HG03108 (cell line): ENCODE measurements around the gene ODF2L.

Experiments used
- ATAC-seq: cut with Tn5 transposase; IDR thresholded peaks from one replicate; pipeline ENCODE4 v1.9.1; 2021; ENCODE audit warnings: moderate library complexity; ENCODE audit not compliant: unreplicated experiment

Gene ODF2L, protein sequence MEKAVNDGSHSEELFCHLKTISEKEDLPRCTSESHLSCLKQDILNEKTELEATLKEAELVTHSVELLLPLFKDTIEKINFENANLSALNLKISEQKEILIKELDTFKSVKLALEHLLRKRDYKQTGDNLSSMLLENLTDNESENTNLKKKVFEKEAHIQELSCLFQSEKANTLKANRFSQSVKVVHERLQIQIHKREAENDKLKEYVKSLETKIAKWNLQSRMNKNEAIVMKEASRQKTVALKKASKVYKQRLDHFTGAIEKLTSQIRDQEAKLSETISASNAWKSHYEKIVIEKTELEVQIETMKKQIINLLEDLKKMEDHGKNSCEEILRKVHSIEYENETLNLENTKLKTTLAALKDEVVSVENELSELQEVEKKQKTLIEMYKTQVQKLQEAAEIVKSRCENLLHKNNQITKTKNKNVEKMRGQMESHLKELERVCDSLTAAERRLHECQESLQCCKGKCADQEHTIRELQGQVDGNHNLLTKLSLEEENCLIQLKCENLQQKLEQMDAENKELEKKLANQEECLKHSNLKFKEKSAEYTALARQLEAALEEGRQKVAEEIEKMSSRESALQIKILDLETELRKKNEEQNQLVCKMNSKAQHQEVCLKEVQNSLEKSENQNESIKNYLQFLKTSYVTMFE

DNA sequence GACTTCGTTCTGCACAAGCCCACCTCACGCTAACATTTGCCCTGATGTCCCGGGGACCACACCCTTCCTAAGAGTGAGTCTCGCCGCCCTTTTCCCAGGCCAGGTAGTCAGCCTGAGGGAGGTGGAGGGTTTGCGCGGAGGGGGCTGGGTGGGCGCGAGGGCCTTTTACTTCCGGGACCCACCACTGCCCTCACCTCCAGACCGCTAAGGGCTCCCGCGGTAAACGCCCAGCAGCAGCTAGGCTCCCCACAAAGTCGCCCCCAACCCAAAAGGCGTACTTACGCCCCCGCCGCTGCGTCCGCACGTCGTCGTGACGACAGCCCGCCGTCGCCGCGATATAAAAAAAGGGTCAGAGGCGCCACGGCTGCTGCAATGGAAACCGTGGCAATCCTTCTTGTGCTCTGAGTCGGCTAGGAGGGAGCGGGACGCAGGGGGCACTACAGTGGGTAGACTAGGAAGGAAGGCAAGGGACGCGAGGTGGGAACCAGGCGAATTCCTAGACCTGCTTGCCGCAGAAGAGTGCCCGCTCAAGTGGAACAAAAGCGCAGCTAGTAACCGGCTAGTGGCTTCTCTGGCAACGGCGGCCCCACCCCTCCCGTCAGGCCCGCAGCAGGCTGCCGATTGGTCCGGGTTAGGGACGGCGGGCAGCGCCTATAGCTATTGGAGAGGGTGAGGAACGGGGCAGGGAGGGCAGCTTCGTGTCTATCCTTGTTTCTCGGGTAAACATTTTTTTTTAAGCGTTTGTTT lies at the start of gene ODF2L:
TSS of gene ODF2L (minus strand) at position 573 of the 747 bp plus-strand sequence. CDS start 9,296 bp downstream, outside the sequence.
- ATAC-seq: peak; percentile 100

DNA sequence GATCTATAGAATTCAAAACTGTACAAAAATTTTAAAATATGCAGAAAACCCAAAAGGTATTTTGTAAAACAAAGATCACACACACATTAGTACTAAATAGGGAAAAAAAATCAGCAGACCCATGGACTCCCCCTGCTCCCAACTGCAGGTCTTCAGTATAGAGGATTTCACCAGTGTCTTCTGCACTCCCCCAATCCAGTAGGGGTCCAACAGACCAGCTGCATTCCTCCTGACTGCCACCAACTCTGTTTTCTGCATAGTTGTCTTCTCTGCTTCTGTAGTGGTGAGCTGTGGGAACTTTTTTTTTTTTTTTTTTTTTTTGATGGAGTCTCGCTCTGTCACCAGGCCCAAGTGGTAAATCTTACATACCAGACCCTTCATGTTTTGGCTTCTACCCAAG lies 49.8 kb upstream of the ODF2L start:
- ATAC-seq: no peak

DNA sequence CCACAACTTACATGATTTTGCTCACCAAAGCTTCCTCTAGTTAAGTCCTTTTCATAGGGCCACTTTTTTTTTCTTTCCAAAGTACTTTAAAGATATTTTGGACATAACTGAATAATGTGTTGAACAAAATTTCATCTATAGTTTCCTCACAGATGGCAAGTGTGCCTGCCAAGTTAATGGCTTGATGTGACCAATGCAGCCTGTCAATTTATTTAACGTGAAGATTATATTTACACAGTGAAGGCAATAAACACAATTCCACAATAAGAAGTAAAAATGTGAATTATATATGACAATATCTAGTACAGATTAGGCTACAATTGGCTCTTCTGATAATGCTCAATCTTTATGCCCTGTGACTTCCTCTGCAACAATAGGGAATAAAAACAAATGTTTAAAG lies 45.9 kb upstream of the ODF2L start:
- no peak for ATAC-seq

DNA sequence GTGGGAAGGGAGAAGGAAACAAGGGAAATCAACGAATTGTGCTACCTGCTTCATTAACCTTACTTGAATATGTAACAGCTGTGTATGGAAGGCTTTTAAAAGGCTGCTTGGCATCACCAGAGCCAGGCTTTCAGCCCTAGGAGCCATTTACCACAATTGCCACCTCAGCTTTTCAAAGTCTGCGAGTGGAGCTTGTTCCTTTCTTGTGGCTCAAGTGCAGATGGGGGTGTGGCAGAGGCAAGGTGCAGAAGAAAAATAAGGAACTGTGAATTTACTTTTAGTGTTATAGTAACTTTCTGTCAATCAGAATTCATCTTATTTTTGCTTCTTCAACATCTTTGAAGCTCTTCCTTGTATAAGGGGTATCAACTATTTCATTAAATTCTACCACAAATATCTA lies 45.5 kb upstream of the ODF2L start:
- no peak for ATAC-seq

DNA sequence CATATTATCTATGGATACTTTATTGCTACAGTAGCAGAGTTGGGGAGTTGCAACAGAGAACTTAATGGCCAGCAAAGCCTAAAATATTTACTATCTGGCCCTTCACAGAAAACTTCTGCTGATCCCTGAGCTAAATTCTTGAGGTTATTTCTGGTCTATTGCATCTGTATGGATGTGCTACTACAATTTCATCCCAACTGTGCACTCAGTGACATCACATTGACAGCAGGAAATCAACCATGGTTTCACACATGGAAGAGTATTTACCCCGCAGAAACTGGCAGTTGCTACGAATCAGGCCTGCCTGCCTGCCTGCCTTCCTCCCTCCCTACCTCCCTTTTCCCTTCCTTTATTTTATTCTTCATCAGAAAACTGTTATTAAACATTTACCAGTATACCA lies 39.9 kb upstream of the ODF2L start:
- no peak for ATAC-seq

DNA sequence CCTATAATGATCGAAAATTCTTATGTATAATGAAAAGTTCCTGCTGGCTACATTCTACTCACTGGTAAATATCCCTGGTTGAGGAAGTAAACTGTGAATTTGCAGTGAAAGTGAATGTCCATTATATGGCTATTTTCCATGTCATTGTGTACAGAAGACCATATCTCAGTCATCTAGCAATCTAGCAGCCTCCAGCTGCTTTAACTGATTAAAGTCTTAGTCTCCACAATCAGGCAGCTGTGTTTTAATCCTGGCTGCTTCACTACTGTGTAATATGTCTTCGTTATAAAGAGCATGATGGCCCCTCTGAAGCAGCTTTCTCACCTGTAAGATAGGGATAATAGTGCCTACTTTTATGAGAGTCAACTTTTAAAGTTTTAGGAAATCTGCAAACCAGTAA lies 39.2 kb upstream of the ODF2L start:
- ATAC-seq: no peak

DNA sequence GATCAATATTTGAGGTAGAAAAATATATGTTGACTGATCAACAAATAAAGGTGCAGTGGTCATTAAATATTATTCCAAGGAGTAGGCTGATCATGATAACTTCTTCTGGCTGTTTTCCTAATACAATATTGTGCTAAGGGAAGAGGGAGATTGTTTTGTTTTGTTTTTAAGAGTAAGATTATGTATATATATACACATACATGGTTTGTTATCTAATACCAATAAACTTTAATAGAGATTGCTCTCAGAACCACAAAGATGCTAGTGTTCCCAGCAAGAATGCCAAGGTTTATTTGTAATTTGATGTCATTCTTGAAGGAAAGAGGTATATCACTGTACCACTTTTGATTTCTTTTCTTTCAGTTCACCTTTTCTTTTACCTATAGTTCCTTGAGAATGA lies 37.9 kb upstream of the ODF2L start:
- ATAC-seq: no peak

DNA sequence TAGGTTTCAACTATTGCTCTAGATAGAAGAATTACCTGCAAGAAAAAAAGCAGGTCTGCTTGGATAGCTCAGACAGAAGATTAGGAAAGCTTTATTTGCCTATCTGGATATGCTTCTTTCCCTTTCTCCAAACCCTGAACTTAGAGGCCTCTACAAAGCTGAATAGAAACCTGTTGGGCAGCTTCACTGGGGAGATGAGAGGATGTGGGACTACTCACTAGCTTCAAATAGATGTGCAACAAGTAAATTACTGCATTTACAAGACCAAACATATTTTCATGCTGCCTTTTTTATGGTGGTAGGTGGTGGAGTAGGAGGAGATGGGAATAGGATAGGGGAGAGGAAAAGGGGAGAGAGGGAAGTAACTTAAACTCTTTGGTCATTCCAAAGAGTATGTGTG lies 34.3 kb upstream of the ODF2L start:
- ATAC-seq: no peak

DNA sequence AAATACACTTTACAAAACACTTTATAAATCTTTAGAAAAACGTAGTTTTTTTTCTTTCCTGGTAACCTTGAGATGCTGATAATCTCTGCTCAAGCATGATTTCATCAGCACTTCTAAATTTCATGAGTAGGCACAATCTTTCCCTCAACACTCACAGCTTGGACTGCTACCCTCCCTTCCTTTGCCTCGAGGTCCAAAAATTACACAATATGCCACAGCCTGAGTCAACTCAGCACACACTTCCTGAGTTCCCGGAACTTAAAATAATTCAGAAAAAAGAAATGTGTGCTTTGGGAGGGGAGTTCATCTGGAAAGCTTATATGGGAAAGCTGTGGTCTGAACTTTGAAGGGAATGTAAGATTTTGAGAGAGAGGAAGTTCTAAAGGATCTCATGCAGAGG lies 33.7 kb upstream of the ODF2L start:
- ATAC-seq: no peak

DNA sequence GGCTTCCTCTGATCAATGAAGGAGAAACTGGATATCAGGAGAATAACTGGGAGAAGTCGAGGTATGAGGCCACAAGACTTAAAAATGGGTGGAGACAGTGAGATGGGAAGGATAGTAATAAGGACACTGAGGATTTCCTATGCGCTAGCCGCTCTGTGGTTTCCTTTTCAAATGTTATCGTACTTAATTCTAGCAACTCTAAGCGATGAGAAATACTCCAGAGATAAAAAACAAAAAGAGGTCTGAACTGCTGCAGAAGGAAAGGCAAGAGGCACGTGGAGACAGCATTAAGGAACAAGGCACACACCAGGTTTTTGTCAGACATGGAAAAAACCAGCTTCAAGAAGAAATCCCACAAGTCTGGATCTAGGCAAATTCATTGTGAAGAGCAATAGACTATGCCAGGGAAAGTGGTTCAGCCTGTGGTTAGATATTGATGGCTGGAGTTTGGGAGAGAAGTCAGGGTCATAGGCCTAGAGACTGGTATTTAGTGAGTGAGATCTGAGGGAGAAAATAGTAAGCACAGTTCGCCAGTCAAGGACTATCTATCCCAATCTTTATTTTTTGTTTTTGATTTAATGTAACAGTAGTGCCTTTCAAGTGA lies 33.1 kb upstream of the ODF2L start:
- no peak for ATAC-seq

DNA sequence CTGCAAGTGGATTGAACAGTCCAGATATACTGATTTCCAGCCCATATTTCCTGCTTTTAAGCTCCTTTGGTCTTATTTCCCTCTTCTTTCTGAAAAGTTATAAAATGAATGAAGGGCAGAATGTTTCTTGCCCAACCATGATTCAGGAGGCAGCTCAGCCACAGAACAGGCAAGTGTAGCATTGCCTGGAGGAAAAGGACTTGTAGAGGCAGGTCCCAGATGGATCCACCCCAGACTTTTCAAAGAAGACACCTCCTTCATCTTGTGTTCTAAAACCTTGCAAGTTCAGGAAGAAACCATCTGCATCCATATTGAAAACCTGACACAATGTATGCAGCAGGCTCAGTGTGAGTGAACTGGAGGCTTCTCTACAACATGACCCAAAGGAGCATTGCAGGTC lies 27.8 kb upstream of the ODF2L start, which contains the start of gene CLCA2:
TSS of gene CLCA2 (plus strand) at position 299 of the 400 bp plus-strand sequence. CDS start at position 376, 77 bp downstream.
- ATAC-seq: no peak

DNA sequence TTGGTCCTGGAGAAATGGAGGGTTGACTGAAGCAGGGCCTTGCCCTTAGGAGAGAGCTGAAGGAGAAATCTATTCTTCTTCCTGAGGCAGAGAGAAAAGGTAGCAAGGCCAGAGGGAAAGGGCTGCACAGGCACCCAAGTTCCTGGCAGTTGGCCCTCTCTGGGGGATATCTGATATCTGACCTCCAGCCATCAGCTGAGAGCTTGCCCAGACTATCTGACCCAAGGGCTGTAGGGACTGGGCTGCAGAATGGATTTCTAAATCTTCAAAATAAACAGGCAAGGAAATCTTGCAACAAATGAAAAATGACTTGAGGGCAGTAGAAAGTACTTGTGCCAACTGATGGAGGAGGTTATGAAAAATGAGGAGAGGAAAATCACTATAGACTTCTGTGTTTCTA lies 27.4 kb upstream of the ODF2L start:
- ATAC-seq: no peak

DNA sequence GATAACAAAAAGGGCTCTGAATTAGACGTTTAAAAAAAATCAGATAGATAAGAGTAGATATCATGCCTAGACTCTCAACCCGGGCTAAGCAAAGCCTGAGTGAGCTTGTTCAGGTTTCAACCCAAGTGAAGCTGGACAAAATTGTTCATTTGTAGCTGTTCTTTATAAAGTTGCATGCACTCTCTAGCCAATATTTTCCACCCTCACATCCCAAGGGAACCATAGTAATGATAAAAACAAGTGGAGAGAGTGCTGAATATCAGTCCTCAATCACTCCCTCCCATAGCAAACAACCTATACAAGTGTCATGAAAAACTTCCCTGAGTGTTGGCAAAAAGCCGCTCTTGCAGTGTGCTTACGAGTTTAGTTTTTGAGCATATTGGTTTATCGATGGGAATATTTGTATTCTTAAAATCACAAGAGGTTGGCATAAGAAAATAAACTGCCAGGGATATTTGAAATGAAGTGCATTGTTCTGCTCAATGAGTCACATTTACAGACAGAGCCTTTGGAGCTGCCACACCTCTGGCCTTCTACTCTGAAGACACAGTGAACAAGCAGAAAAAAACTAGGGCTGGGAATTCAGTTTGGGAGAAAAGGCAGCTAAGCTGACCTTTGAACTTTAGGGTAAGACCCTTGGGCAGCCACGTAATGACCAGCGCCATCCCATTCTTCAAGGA lies 25.6 kb upstream of the ODF2L start:
- ATAC-seq: no peak

DNA sequence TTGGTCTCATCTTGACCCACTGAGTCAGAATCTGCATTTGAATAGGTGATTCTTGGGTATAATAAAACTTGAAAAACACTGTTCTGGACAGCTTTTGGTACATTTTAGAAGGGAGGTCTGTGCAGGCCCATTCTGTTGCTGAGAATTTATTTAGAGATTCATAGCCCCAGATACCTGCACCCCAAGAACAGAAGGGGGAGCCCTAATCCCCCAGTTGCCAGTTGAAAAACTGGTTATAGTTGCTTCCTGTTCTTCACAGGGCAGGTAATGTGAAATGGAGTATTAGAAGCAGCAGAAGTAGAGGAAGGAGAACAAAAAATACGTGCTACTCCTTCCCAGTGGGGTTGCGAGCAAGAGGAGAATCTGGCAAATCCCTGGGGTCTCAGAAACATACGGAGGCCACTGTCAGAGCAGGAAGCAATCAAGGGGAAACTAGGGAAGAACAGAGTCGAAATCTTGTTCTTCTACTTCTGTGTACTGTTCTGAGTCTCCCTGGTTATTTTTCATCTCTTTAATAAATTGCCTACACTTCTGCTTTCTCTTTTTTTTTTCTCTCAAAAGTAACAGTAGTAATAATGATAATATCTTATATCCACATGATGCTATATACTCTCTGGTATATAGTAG lies 23.3 kb upstream of the ODF2L start:
- peak; percentile 65 for ATAC-seq

DNA sequence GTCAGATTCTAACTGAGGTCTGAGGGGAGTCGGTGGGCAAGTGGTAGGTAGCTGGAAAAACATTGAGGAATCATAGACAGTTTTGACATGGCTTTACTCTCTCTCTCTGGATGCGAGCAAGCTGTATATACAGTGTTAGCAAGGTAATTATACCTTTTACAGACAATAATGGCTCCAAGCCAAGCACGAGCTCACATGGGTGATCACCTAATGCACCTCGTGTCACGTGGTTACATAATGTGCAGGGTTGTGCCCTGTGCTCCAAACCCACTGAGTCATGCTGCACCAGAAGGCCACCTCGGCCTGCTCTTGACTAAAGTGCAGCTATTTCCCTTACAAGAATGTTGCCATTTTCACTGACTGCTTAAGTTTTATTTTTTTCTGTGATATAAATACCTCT lies 20.2 kb upstream of the ODF2L start:
- ATAC-seq: no peak

DNA sequence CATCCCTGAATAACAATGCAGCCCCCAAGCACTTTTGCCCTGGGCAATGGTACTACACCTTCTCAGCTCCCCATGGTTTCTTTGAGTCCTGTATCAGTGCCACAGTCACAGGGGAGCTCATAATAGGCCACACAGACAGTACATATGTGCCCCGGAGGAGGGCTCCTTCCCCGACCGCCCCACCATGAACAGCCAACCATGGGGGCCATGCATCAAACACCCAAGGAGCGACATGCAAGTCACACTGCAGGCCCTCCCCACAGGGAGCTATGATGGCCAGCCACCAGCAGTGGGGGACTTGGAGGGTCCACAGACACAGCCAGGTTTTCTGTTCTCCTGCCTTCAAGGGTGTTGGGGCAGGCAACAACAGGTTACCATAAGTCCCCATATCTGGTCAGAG lies 14.8 kb upstream of the ODF2L start:
- no peak for ATAC-seq

DNA sequence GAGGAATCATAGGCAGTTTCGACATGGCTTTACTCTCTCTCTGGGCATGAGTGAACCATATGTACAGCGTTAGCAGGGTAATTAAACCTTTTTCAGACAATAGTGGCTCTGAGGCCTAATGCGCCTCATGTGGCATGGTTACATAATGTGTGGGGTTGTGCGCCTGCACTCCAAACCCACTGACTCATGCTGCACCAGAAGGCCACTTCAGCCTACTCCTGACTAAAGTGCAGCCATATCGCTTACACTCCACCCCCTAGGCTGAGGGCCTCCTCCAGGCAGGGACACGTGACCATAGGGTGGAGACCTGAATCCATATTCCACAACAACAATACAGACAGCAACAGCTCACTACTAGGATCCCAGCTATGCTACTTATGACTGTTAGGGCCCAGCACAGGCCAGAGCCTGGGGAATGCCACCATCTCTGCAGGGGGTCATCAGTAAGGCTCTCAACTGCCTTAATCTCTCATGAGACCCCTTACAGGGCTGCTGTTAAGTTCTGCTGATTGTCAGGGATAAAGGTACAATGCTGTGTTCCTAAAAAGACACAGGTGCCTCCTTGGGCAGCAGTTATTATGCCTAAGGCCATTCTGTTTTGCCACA lies 13.4 kb upstream of the ODF2L start:
- ATAC-seq: no peak

DNA sequence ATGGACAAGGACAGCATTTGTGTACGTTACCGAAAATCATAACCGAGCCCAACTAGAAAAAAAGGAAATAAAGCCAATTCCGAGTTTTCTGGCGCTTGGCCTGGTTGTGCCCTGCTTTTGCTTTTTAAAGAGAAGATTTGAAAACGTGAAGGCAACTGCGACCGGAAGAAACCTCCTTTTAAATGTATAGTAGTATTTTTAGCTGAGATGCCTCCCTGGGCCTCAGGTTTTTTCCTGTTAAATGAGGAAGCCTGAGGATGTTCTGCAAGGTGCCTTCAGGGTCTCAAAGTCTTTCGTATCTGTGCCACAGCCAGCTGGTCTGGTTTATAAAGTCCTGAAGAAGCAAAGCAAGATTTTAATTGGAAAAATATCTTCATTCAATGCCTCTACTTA lies 371 bp upstream of the ODF2L start:
- ATAC-seq: peak; percentile 19

DNA sequence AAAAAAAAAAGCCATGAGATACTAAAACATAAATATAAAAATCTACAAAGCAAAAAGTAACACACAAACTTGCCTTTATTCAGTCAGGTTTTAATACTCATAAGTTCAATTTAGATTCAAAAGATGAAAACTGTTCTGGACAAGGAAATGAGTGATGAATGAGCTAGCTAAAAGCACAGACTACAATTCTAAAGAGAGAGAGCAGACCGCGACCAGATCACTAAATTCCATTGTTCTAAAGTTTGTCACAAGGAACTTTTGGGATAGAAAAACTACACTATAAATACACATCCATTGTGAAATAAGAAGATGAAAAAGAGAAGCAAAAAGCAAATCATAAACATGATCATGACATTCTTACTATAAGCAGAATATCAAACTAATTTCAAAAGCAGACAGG lies 1.7 kb downstream of the ODF2L start:
- ATAC-seq: no peak

DNA sequence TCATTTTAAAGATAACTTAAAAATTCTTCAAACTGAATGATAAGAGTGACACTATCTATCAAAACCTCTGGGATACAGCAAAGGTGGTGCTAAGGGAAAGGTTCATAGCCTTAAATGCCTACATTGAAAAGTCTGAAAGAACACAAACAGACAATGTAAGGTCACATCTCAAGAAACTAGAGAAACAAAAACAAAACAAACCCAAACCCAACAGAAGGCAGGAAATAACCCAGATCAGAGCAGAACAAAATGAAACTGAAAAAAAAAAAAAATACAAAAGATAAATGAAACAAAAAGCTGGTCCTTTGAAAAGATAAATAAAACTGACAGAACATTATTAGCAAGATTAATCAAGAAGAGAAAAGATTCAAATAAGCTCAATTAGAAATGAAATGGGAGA lies 6.8 kb downstream of the ODF2L start:
- peak; percentile 82 for ATAC-seq
